H9 (cell line): Measurements from ENCODE around the gene FHOD3. TPM values are rescaled to one million over a fixed set of nuclear protein-coding genes. Genes with fewer than 3 reads are reported as not detected.

Source experiments
- DNase-seq: peaks from one replicate; pipeline ENCODE4 v3.0.0-alpha.2; 2017
- H2AFZ ChIP-seq: one replicate; pipeline ENCODE4 v1.6.1; 2013; ENCODE audit warnings: mild to moderate bottlenecking, low read length, control low read depth, moderate library complexity
- H2AK5ac ChIP-seq: 2 replicates; pipeline ENCODE4 v1.6.1; 2013; ENCODE audit warnings: low read length, control low read depth, mixed read lengths; ENCODE audit not compliant: insufficient read length
- H2BK120ac ChIP-seq: one replicate; pipeline ENCODE4 v1.6.1; 2013; ENCODE audit warnings: low read depth, mild to moderate bottlenecking, low read length, control low read depth, inconsistent platforms; ENCODE audit not compliant: poor library complexity, severe bottlenecking
- H2BK12ac ChIP-seq: 2 replicates; pipeline ENCODE4 v1.6.1; 2013; ENCODE audit warnings: low read length, control low read depth, mixed read lengths, low read depth; ENCODE audit not compliant: insufficient read length
- H2BK15ac ChIP-seq: 2 replicates; pipeline ENCODE4 v1.6.1; 2013; ENCODE audit warnings: low read depth, low read length, control low read depth
- H2BK20ac ChIP-seq: one replicate; pipeline ENCODE4 v1.6.1; 2013; ENCODE audit warnings: low read depth, mild to moderate bottlenecking, low read length, control low read depth, inconsistent platforms; ENCODE audit not compliant: poor library complexity, severe bottlenecking
- H2BK5ac ChIP-seq: 2 replicates; pipeline ENCODE4 v1.6.1; 2013; ENCODE audit warnings: low read length, control low read depth, mixed read lengths; ENCODE audit not compliant: insufficient read length
- H3K14ac ChIP-seq: 2 replicates; pipeline ENCODE4 v1.6.1; 2013; ENCODE audit warnings: low read length, control low read depth; ENCODE audit not compliant: insufficient read depth
- H3K18ac ChIP-seq: 2 replicates; pipeline ENCODE4 v1.6.1; 2013; ENCODE audit warnings: low read depth, mild to moderate bottlenecking, mixed read lengths, low read length, control low read depth; ENCODE audit not compliant: insufficient read length
- H3K23ac ChIP-seq: 2 replicates; pipeline ENCODE4 v1.6.1; 2013; ENCODE audit warnings: low read length, control low read depth, mixed read lengths, low read depth; ENCODE audit not compliant: insufficient read length
- H3K23me2 ChIP-seq: 2 replicates; pipeline ENCODE4 v1.6.1; 2013; ENCODE audit warnings: low read depth, mild to moderate bottlenecking, mixed read lengths, low read length, control low read depth; ENCODE audit not compliant: insufficient read length, poor library complexity, severe bottlenecking
- H3K27ac ChIP-seq: 2 replicates; pipeline ENCODE4 v1.5.1; 2013; ENCODE audit warnings: low read length, control low read depth, mixed read lengths, low read depth; ENCODE audit not compliant: insufficient read length
- H3K27me3 ChIP-seq: 2 replicates; pipeline ENCODE4 v1.6.1; 2013; ENCODE audit warnings: low read length, control low read depth, inconsistent platforms; ENCODE audit not compliant: insufficient read depth
- H3K4ac ChIP-seq: 2 replicates; pipeline ENCODE4 v1.6.1; 2013; ENCODE audit warnings: low read depth, mild to moderate bottlenecking, control low read depth, inconsistent platforms, low read length, moderate library complexity
- H3K4me1 ChIP-seq: 2 replicates; pipeline ENCODE4 v1.6.1; 2013; ENCODE audit warnings: low read length, control low read depth, inconsistent platforms; ENCODE audit not compliant: insufficient read depth
- H3K4me2 ChIP-seq: 2 replicates; pipeline ENCODE4 v1.6.1; 2013; ENCODE audit warnings: low read length, control low read depth, mixed read lengths; ENCODE audit not compliant: insufficient read length, insufficient read depth
- H3K56ac ChIP-seq: 2 replicates; pipeline ENCODE4 v1.6.1; 2013; ENCODE audit warnings: low read depth, mild to moderate bottlenecking, mixed read lengths, low read length, control low read depth; ENCODE audit not compliant: insufficient read length
- H3K79me1 ChIP-seq: 2 replicates; pipeline ENCODE4 v1.6.1; 2013; ENCODE audit warnings: low read depth, mild to moderate bottlenecking, moderate library complexity, low read length, control low read depth, inconsistent platforms; ENCODE audit not compliant: insufficient read depth, poor library complexity, severe bottlenecking
- H3K79me2 ChIP-seq: 2 replicates; pipeline ENCODE4 v1.6.1; 2013; ENCODE audit warnings: low read length, control low read depth, inconsistent platforms; ENCODE audit not compliant: insufficient read depth
- H3K9ac ChIP-seq: 2 replicates; pipeline ENCODE4 v1.6.1; 2013; ENCODE audit warnings: low read length, control low read depth, mixed read lengths; ENCODE audit not compliant: insufficient read length; ENCODE audit errors: extremely low read depth
- H3K9me3 ChIP-seq: one replicate; pipeline ENCODE4 v1.6.1; 2013; ENCODE audit warnings: low read depth, low read length, inconsistent platforms; ENCODE audit not compliant: control insufficient read depth
- H3T11ph ChIP-seq: one replicate; pipeline ENCODE4 v1.6.1; 2013; ENCODE audit warnings: mild to moderate bottlenecking, low read length, control low read depth, inconsistent platforms
- H4K20me1 ChIP-seq: one replicate; pipeline ENCODE4 v1.6.1; 2013; ENCODE audit not compliant: control insufficient read depth, insufficient read length, insufficient read depth
- H4K5ac ChIP-seq: 2 replicates; pipeline ENCODE4 v1.6.1; 2013; ENCODE audit warnings: low read depth, mild to moderate bottlenecking, mixed read lengths, low read length, control low read depth; ENCODE audit not compliant: insufficient read length
- H4K8ac ChIP-seq: replicated peaks from 2 replicates; pipeline ENCODE4 v1.6.1; 2013; ENCODE audit warnings: low read length, control low read depth, mixed read lengths, low read depth; ENCODE audit not compliant: insufficient read length
- H4K91ac ChIP-seq: 2 replicates; pipeline ENCODE4 v1.6.1; 2013; ENCODE audit warnings: low read depth, mild to moderate bottlenecking, moderate library complexity, mixed read lengths, low read length, control low read depth; ENCODE audit not compliant: insufficient read length
- H3K27ac Mint-ChIP-seq, 3 experiments: 2 replicates in 2 of 3; 3 replicates in 1 of 3; pipeline ENCODE4 v1.8.0; 2020 to 2021; ENCODE audit warnings: mixed read lengths in 3 of 3, mild to moderate bottlenecking in 1 of 3, moderate library complexity in 1 of 3
- H3K27me3 Mint-ChIP-seq: 2 replicates; pipeline ENCODE4 v1.8.0; 2021; ENCODE audit warnings: low read depth, mild to moderate bottlenecking, moderate library complexity, mixed read lengths
- H3K36me3 Mint-ChIP-seq, 3 experiments: 2 replicates in 2 of 3; 3 replicates in 1 of 3; pipeline ENCODE4 v1.8.0; 2020 to 2021; ENCODE audit warnings: low read depth in 3 of 3, mixed read lengths in 3 of 3; ENCODE audit not compliant: insufficient read depth in 1 of 3
- H3K4me1 Mint-ChIP-seq, 2 experiments: 2 replicates each; pipeline ENCODE4 v1.8.0; 2020; ENCODE audit warnings: mixed read lengths in 2 of 2
- H3K4me3 Mint-ChIP-seq, 2 experiments: 2 replicates in 1 of 2; 3 replicates in 1 of 2; pipeline ENCODE4 v1.8.0; 2020 to 2021; ENCODE audit warnings: mild to moderate bottlenecking in 2 of 2, mixed read lengths in 2 of 2, moderate library complexity in 1 of 2
- H3K9me3 Mint-ChIP-seq, 2 experiments: 2 replicates in 1 of 2; 3 replicates in 1 of 2; pipeline ENCODE4 v1.8.0; 2020; ENCODE audit warnings: mild to moderate bottlenecking in 2 of 2, mixed read lengths in 2 of 2, moderate library complexity in 1 of 2
- WGBS: extraction: QIAGEN DNeasy Blood & Tissue Kit; methylation state at CpG from one replicate; pipeline ENCODE4 v1.1.7; 2013; ENCODE audit warnings: missing lambda C conversion rate, low lambda C conversion rate, mixed read lengths; ENCODE audit not compliant: insufficient read length; ENCODE audit errors: extremely low coverage; 5-methylcytosine and 5-hydroxymethylcytosine counted together
- total RNA-seq: library from RNA; stranded (reverse); gene quantifications from 2 replicates; pipeline ENCODE4 v1.2.1, GENCODE V29; 2021
- TF ChIP-seq, protein P1 (sequence below): fragments of 200-600 bp; sonication (generic); conservative IDR thresholded peaks from 3 replicates; pipeline ENCODE4 v1.8.0; 2021; ENCODE audit warnings: antibody characterized with exemption, mild to moderate bottlenecking

FHOD3 gene
- total RNA-seq, 1 experiment from 2014 or later: 8.0 TPM

DNA sequence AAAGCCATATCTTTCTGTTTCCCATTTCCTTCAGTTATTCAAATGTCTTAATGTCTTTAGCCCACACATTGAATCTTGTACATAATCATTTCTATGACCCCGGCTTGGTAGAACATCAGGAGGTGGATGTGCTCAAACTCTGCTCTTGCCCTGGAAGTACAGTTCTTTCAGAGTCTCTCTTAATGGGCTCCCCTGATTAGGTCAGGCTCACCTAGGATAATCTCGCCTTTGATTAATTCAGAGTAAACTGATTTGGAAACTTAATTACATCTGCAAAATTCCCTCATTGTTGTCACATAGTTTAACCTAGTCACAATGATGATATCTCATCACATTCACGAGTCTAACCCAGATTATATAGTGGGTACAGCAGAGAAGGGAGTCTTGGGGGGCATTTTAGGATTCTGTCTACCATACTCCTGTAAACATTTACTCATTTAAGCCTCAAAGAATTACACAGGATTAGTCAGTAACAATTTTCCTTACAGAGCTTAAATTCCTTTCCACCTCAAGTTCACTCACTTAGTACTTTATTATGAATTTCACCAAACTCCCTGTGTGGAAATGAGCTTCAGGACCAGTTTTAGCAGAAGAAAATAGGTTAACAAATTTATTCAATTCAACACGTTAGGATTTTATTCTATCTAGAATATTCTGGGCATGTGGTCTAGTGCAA, 135.5 kb downstream of the FHOD3 start:
- H2BK12ac ChIP-seq: no peak overlapping the region
- H2BK120ac ChIP-seq: no peak overlapping the region
- H3K4me3 Mint-ChIP-seq: no peak overlapping the region
- no peak for DNase-seq
- WGBS: no CpG with 5 or more reads among the region's 4 CpGs
- no peak overlapping the region for H3K4me2 ChIP-seq
- no peaks in the 10 kb centered on the region for H3K79me2 ChIP-seq
- H3K23ac ChIP-seq: no peak overlapping the region
- no peak overlapping the region for H2BK5ac ChIP-seq
- H2BK20ac ChIP-seq: no peak overlapping the region
- no peak overlapping the region for H4K8ac ChIP-seq
- no peaks in the 10 kb centered on the region for H3K23me2 ChIP-seq
- H3K9ac ChIP-seq: no peak overlapping the region
- no peak overlapping the region for H3K14ac ChIP-seq
- H4K5ac ChIP-seq: no peak overlapping the region
- H3K79me1 ChIP-seq: no peaks in the 10 kb centered on the region
- H3K9me3 Mint-ChIP-seq: no peaks in the 10 kb centered on the region
- no peak overlapping the region for H3K56ac ChIP-seq
- TF ChIP-seq, protein P1, sequence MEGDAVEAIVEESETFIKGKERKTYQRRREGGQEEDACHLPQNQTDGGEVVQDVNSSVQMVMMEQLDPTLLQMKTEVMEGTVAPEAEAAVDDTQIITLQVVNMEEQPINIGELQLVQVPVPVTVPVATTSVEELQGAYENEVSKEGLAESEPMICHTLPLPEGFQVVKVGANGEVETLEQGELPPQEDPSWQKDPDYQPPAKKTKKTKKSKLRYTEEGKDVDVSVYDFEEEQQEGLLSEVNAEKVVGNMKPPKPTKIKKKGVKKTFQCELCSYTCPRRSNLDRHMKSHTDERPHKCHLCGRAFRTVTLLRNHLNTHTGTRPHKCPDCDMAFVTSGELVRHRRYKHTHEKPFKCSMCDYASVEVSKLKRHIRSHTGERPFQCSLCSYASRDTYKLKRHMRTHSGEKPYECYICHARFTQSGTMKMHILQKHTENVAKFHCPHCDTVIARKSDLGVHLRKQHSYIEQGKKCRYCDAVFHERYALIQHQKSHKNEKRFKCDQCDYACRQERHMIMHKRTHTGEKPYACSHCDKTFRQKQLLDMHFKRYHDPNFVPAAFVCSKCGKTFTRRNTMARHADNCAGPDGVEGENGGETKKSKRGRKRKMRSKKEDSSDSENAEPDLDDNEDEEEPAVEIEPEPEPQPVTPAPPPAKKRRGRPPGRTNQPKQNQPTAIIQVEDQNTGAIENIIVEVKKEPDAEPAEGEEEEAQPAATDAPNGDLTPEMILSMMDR: no peak
- H2BK15ac ChIP-seq: no peak overlapping the region
- H3K4me1 Mint-ChIP-seq: peaks cover 3 to 4% of the 10 kb centered on the region in 2 experiments; a peak in 2 of 4 replicates
- no peak overlapping the region for H4K91ac ChIP-seq
- no peak overlapping the region for H2AFZ ChIP-seq
- H3T11ph ChIP-seq: no peak overlapping the region
- no peak overlapping the region for H3K27ac ChIP-seq
- H3K27ac Mint-ChIP-seq: no peak overlapping the region
- H4K20me1 ChIP-seq: no peaks in the 10 kb centered on the region
- H3K9me3 ChIP-seq: no peaks in the 10 kb centered on the region
- no peak overlapping the region for H3K18ac ChIP-seq
- H3K27me3 Mint-ChIP-seq: no peaks in the 10 kb centered on the region
- no peaks in the 10 kb centered on the region for H3K4me1 ChIP-seq
- H3K27me3 ChIP-seq: no peaks in the 10 kb centered on the region
- no peak overlapping the region for H3K4ac ChIP-seq
- no peaks in the 10 kb centered on the region for H3K36me3 Mint-ChIP-seq
- H2AK5ac ChIP-seq: no peak overlapping the region
